ENCODE measurements around the gene RPS10.

RPS10 gene

DNA sequence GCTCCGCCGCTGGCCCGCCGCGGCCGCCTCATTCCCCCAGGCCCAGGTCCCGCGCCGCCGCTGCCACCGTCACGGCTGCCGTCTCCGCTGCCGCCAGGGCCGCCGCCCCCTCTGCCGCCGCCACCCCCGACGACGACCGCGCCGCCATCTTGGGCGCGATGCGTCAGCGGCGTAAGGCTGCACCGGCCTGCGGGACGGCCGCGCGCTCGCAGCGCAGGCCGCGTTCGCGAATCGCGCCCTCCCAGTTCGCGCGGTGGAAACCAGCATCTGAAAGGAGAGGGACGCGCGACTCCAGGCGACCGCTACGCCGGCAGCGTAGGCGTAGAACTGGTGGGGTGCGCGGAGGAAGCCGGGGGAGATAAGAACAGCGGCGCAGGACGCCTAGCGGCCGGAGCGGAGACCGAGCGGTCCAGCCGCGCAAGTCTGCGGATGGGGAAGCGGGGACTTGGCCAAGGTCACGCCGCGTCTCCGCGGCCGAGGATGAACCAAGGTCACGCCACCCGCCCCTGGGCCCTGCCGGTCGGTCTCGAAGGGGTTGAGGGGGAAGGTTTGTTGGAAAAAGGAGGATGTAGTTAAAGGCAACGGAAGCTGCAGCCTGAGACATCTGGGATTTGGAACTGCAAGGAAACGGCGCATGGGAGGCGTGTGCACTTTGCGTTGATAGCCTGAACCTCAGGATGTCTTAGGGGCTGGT, 33.2 kb downstream of the RPS10 start, which contains the start of gene NUDT3:
Gene NUDT3, minus strand, starts transcription at position 173 of the 694 bp plus-strand sequence. CDS start 307 bp downstream, outside the sequence.
- H3K4me1 ChIP-seq (ENCODE audit: control insufficient read depth, insufficient read depth, low read length, unreplicated experiment): peaks cover 11% of the 10 kb centered on the region
- no peaks in the 10 kb centered on the region for H3K27me3 ChIP-seq (ENCODE audit: insufficient read depth, low read length)
- H2AFZ ChIP-seq (ENCODE audit: low read length, unreplicated experiment): peak within 1 kb of the TSS; percentile 90
- H3K36me3 ChIP-seq (ENCODE audit: insufficient read depth, low read length): no peaks in the 10 kb centered on the region
- H3K79me2 ChIP-seq (ENCODE audit: control insufficient read depth, insufficient read depth, low read length, unreplicated experiment): peaks cover 45% of the 10 kb centered on the region
- peak within 1 kb of the TSS; percentile 68 for H3K27ac ChIP-seq (ENCODE audit: low read depth, low read length)
- H3K4me3 ChIP-seq (ENCODE audit: low read depth, low read length): peak within 1 kb of the TSS; percentile 82

GRCh38 chr6:34391786-34392496, 33.9 kb downstream of the RPS10 start:
- Histone ChIP-seq H2AFZ (ENCODE audit: low read length, unreplicated experiment) (peak overlapping the region; percentile 90), H3K4me1 (ENCODE audit: control insufficient read depth, insufficient read depth, low read length, unreplicated experiment) (peaks cover 13% of the 10 kb centered on the region), H3K27ac (ENCODE audit: low read depth, low read length) (peak overlapping the region; percentile 68), H3K36me3 (ENCODE audit: insufficient read depth, low read length) (no peaks in the 10 kb centered on the region), H3K27me3 (ENCODE audit: insufficient read depth, low read length) (no peaks in the 10 kb centered on the region), H3K79me2 (ENCODE audit: control insufficient read depth, insufficient read depth, low read length, unreplicated experiment) (peaks cover 46% of the 10 kb centered on the region), H3K4me3 (ENCODE audit: low read depth, low read length) (peak overlapping the region; percentile 82)

DNA sequence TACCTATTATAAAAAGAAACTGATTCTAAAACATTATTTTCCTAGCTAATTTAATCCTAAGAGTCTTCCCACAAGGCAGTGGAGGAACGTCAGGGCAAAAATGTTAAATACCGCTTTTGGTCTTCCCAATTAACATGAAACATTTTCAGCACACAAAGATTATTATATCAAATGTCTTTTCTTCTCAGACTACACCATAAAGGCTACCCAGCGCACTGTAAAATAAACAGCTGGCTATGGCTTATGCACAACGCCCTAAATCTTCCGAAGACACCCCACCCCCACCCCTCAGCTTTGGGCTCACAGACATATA, 34.4 kb downstream of the RPS10 start:
- H3K27me3 ChIP-seq (ENCODE audit: insufficient read depth, low read length): no peaks in the 10 kb centered on the region
- H3K4me3 ChIP-seq (ENCODE audit: low read depth, low read length): peak overlapping the region; percentile 82
- H3K79me2 ChIP-seq (ENCODE audit: control insufficient read depth, insufficient read depth, low read length, unreplicated experiment): peaks cover 49% of the 10 kb centered on the region
- no peaks in the 10 kb centered on the region for H3K36me3 ChIP-seq (ENCODE audit: insufficient read depth, low read length)
- peak overlapping the region; percentile 90 for H2AFZ ChIP-seq (ENCODE audit: low read length, unreplicated experiment)
- peak overlapping the region; percentile 68 for H3K27ac ChIP-seq (ENCODE audit: low read depth, low read length)
- H3K4me1 ChIP-seq (ENCODE audit: control insufficient read depth, insufficient read depth, low read length, unreplicated experiment): peaks cover 16% of the 10 kb centered on the region

GRCh38 chr6:34390531-34391472, 35.1 kb downstream of the RPS10 start:
- Histone ChIP-seq H2AFZ (ENCODE audit: low read length, unreplicated experiment) (peak overlapping the region; percentile 90), H3K4me1 (ENCODE audit: control insufficient read depth, insufficient read depth, low read length, unreplicated experiment) (peaks cover 23% of the 10 kb centered on the region), H3K79me2 (ENCODE audit: control insufficient read depth, insufficient read depth, low read length, unreplicated experiment) (peaks cover 55% of the 10 kb centered on the region), H3K4me3 (ENCODE audit: low read depth, low read length) (peak overlapping the region; percentile 82), H3K27ac (ENCODE audit: low read depth, low read length) (peak overlapping the region; percentile 68), H3K36me3 (ENCODE audit: insufficient read depth, low read length) (no peaks in the 10 kb centered on the region), H3K27me3 (ENCODE audit: insufficient read depth, low read length) (no peaks in the 10 kb centered on the region)

DNA sequence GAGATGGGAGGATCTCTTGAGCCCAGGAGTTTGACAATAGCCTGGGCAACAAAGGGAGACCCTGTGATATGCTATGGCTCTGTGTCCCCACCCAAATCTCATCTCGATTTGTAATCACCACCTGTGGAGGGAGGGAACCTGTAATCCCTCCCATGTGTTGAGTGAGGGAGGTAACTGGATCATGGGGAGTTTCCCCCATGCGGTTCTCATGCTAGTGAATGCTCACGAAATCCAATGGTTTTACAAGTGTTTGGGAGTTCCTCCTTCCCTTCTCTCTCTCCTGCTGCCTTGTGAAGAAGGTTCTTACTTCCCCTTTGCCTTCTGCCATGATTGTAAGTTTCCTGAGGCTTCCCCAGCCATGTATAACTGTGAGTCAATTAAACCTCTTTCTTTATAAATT, 36.8 kb downstream of the RPS10 start:
- Histone ChIP-seq H3K4me3 (ENCODE audit: low read depth, low read length) (no peak overlapping the region), H3K27ac (ENCODE audit: low read depth, low read length) (no peak overlapping the region)

GRCh38 chr6:34388421-34388820, 37.4 kb downstream of the RPS10 start:
- H3K4me1 ChIP-seq (ENCODE audit: control insufficient read depth, insufficient read depth, low read length, unreplicated experiment): peaks cover 34% of the 10 kb centered on the region
- no peaks in the 10 kb centered on the region for H3K27me3 ChIP-seq (ENCODE audit: insufficient read depth, low read length)
- H3K4me3 ChIP-seq (ENCODE audit: low read depth, low read length): no peak overlapping the region
- no peak overlapping the region for H2AFZ ChIP-seq (ENCODE audit: low read length, unreplicated experiment)
- peaks cover 73% of the 10 kb centered on the region for H3K79me2 ChIP-seq (ENCODE audit: control insufficient read depth, insufficient read depth, low read length, unreplicated experiment)
- no peak overlapping the region for H3K27ac ChIP-seq (ENCODE audit: low read depth, low read length)
- H3K36me3 ChIP-seq (ENCODE audit: insufficient read depth, low read length): no peaks in the 10 kb centered on the region; the same call in 1 of the 2 replicates

More for the DNA sequence above, 36.8 kb downstream of the RPS10 start:
- Histone ChIP-seq H3K36me3 (ENCODE audit: insufficient read depth, low read length) (no peaks in the 10 kb centered on the region; the same call in 1 of the 2 replicates), H3K27me3 (ENCODE audit: insufficient read depth, low read length) (no peaks in the 10 kb centered on the region), H2AFZ (ENCODE audit: low read length, unreplicated experiment) (no peak overlapping the region), H3K79me2 (ENCODE audit: control insufficient read depth, insufficient read depth, low read length, unreplicated experiment) (peaks cover 66% of the 10 kb centered on the region), H3K4me1 (ENCODE audit: control insufficient read depth, insufficient read depth, low read length, unreplicated experiment) (peaks cover 28% of the 10 kb centered on the region)

- H3K79me2 ChIP-seq (ENCODE audit: control insufficient read depth, insufficient read depth, low read length, unreplicated experiment): peaks cover 75% of the 10 kb centered on the region
- H2AFZ ChIP-seq (ENCODE audit: low read length, unreplicated experiment): no peak overlapping the region
- peaks cover 36% of the 10 kb centered on the region for H3K4me1 ChIP-seq (ENCODE audit: control insufficient read depth, insufficient read depth, low read length, unreplicated experiment)
- peak overlapping the region; percentile 42 for H3K27ac ChIP-seq (ENCODE audit: low read depth, low read length)
- H3K36me3 ChIP-seq (ENCODE audit: insufficient read depth, low read length): no peaks in the 10 kb centered on the region; the same call in 1 of the 2 replicates
- no peaks in the 10 kb centered on the region for H3K27me3 ChIP-seq (ENCODE audit: insufficient read depth, low read length)
- no peak overlapping the region for H3K4me3 ChIP-seq (ENCODE audit: low read depth, low read length)
These were observed 39.3 kb downstream of the RPS10 start for GRCh38 chr6:34386316-34387137.

GRCh38 chr6:34385793-34386195, 40.1 kb downstream of the RPS10 start:
- Histone ChIP-seq H3K79me2 (ENCODE audit: control insufficient read depth, insufficient read depth, low read length, unreplicated experiment) (peaks cover 74% of the 10 kb centered on the region), H3K4me3 (ENCODE audit: low read depth, low read length) (no peak overlapping the region), H3K4me1 (ENCODE audit: control insufficient read depth, insufficient read depth, low read length, unreplicated experiment) (peaks cover 36% of the 10 kb centered on the region), H3K36me3 (ENCODE audit: insufficient read depth, low read length) (no peaks in the 10 kb centered on the region; the same call in 1 of the 2 replicates), H2AFZ (ENCODE audit: low read length, unreplicated experiment) (no peak overlapping the region), H3K27me3 (ENCODE audit: insufficient read depth, low read length) (no peaks in the 10 kb centered on the region), H3K27ac (ENCODE audit: low read depth, low read length) (peak overlapping the region; percentile 42)

DNA sequence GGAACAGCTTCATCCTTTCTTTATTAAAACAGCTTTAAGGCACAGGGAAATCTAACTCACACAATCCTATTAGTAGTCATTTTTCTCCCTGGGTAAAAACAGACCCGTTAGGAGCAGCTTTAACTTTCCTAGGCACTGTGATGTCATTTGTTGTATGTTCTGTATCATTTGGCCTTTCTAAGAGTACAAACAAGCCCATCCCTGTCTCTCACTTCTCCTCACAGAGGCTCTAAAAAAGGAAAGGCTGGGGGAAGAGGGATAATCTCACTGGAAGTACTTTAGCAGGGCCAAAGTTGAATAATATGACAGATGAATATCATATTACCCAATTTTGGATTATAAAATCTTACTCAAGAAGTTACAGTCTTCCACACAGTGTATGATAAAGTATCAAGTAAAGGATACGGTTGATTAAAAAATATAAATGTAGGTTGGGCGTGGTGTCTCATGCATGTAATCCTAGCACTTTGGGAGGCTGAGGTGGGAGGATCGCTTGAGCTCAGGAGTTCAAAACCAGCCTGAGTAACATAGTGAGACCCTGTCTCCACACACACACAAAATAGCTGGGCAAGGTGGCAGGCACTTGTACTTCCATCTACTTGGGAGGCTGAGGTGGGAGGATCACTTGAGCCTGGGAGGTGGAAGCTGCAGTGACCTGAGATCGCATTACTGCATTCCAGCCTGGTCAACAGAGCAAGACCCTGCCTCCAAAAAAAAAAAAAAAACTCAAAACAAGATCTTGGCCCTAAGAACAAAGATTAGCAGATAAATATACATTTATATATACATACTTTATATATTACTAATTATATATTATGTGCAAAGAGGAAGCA, 41.3 kb downstream of the RPS10 start:
- Histone ChIP-seq H3K4me1 (ENCODE audit: control insufficient read depth, insufficient read depth, low read length, unreplicated experiment) (peaks cover 33% of the 10 kb centered on the region), H3K27ac (ENCODE audit: low read depth, low read length) (peak overlapping the region; percentile 78)

More for the DNA sequence above, 41.3 kb downstream of the RPS10 start:
- Histone ChIP-seq H3K36me3 (ENCODE audit: insufficient read depth, low read length) (no peaks in the 10 kb centered on the region; the same call in 1 of the 2 replicates), H2AFZ (ENCODE audit: low read length, unreplicated experiment) (no peak overlapping the region), H3K79me2 (ENCODE audit: control insufficient read depth, insufficient read depth, low read length, unreplicated experiment) (peaks cover 73% of the 10 kb centered on the region), H3K27me3 (ENCODE audit: insufficient read depth, low read length) (no peaks in the 10 kb centered on the region), H3K4me3 (ENCODE audit: low read depth, low read length) (no peak overlapping the region)
